ENCODE measurements around the gene MORC3. TPM values are rescaled to one million over a fixed set of nuclear protein-coding genes. Genes with fewer than 3 reads are reported as not detected.

Gene MORC3
- total RNA-seq, 1 experiment from 2014 or later, result 18.7 TPM

GRCh38 chr21:36288651-36289243 lies 31.2 kb upstream of the MORC3 start:
- Histone ChIP-seq H3K4me2 (ENCODE audit: insufficient read depth, insufficient read length, low read length) (no peak overlapping the region), H4K8ac (replicated peaks; ENCODE audit: insufficient read length, low read depth, low read length) (no peak overlapping the region), H3K9me3 (ENCODE audit: control insufficient read depth, low read depth, low read length) (no peaks in the 10 kb centered on the region), H2BK12ac (ENCODE audit: insufficient read length, low read depth, low read length) (no peak overlapping the region), H2BK15ac (ENCODE audit: low read depth, low read length) (no peak overlapping the region), H2BK5ac (ENCODE audit: insufficient read length, low read length) (no peak overlapping the region), H4K20me1 (ENCODE audit: control insufficient read depth, insufficient read depth, insufficient read length) (no peaks in the 10 kb centered on the region), H3K27ac (ENCODE audit: insufficient read length, low read depth, low read length) (no peak overlapping the region), H3K27me3 (ENCODE audit: insufficient read depth, low read length) (no peaks in the 10 kb centered on the region), H4K5ac (ENCODE audit: insufficient read length, low read depth, low read length) (no peak overlapping the region), H2BK120ac (ENCODE audit: low read depth, low read length, poor library complexity, severe bottlenecking) (no peak overlapping the region), H3K56ac (ENCODE audit: insufficient read length, low read depth, low read length) (no peak overlapping the region), H3K9ac (ENCODE audit: extremely low read depth, insufficient read length, low read length) (no peak overlapping the region), H3K4me1 (ENCODE audit: insufficient read depth, low read length) (no peaks in the 10 kb centered on the region), H3K14ac (ENCODE audit: insufficient read depth, low read length) (no peak overlapping the region), H3K79me1 (ENCODE audit: insufficient read depth, low read depth, low read length, poor library complexity, severe bottlenecking) (no peaks in the 10 kb centered on the region), H3K23me2 (ENCODE audit: insufficient read length, low read depth, low read length, poor library complexity, severe bottlenecking) (no peaks in the 10 kb centered on the region), H4K91ac (ENCODE audit: insufficient read length, low read depth, low read length) (no peak overlapping the region), H2AFZ (ENCODE audit: low read length) (no peak overlapping the region), H2BK20ac (ENCODE audit: low read depth, low read length, poor library complexity, severe bottlenecking) (no peak overlapping the region), H3K4ac (ENCODE audit: low read depth, low read length) (no peak overlapping the region), H3K79me2 (ENCODE audit: insufficient read depth, low read length) (no peaks in the 10 kb centered on the region), H3K23ac (ENCODE audit: insufficient read length, low read depth, low read length) (no peak overlapping the region), H3K18ac (ENCODE audit: insufficient read length, low read depth, low read length) (no peak overlapping the region), H3T11ph (ENCODE audit: low read length) (no peak overlapping the region), H2AK5ac (ENCODE audit: insufficient read length, low read length) (no peak overlapping the region)
- H3K36me3 Mint-ChIP-seq (ENCODE audit: insufficient read depth in 1 of 3, low read depth in 3 of 3), result peaks cover 0 to 10% (median 10%) of the 10 kb centered on the region in 3 experiments; a peak in 5 of 7 replicates
- no peak for DNase-seq
- no peaks in the 10 kb centered on the region; a peak in 1 of 5 replicates for H3K9me3 Mint-ChIP-seq
- no peak overlapping the region for H3K27ac Mint-ChIP-seq
- no peaks in the 10 kb centered on the region for H3K27me3 Mint-ChIP-seq (ENCODE audit: low read depth)
- H3K4me1 Mint-ChIP-seq, result peaks cover 3 to 12% of the 10 kb centered on the region in 2 experiments; a peak in 3 of 4 replicates
- no peak for TF ChIP-seq CTCF (conservative IDR thresholded peaks at IDR 0.05)
- WGBS (ENCODE audit: extremely low coverage, insufficient read length, low lambda C conversion rate), result no CpG with 5 or more reads among the region's 8 CpGs
- no peak overlapping the region for H3K4me3 Mint-ChIP-seq
